ENCODE measurements around the gene PDE5A.

The PDE5A gene

GRCh38 chr4:119581190-119581873, 47.3 kb downstream of the PDE5A start:
- no peak for DNase-seq

- DNase-seq: no peak
Measured at GRCh38 chr4:119580293-119580692, 48.3 kb downstream of the PDE5A start.

GRCh38 chr4:119579823-119580222, 48.8 kb downstream of the PDE5A start:
- DNase-seq: no peak

DNA sequence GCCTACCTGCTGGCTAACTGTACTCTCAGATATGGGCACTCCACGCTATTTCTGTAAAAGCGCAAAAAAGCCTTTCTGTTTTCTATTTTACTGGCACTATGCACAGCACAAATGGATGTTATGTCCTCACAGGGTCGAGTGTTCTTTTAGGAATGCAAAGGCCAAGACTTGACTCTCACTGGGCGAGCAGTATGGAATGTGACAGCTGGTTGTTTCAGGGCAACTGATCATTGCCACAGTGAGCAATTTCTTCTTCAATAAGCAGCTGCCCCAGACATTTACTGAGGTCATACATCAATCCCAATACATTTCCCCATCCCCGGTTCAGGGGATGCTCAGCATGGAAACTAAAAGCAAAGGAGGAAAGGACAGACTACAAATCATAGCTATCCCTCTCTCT, 58.2 kb downstream of the PDE5A start:
- DNase-seq: peak; percentile 28

GRCh38 chr4:119564106-119564505, 64.5 kb downstream of the PDE5A start:
- DNase-seq: no peak

DNA sequence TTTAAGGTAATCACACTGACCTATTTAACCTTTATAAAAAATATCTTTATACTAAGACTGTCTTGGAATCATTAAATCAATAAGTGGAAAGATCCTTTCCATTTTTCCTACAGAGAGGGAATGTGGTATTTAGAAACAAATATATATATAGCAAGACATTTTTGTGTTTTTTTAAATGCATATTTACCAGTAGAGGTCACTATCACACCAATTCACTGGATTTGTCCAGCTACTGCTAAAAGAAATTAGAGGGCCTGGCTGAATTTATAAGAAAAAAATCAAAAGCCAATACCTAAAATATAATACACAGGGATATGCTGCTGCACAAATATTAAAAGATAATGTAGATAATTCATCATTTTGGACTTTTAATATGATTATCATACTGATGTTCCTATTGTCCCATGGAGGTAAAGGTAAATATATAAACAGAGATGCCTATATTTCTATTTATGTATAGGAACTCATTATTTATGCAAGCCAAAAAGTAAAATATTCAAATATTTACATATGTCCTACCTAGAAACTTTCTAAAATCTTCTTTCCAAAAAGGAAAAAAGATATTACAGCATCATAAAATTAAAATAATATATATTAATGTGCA, 69.5 kb downstream of the PDE5A start:
- peak; percentile 61 for DNase-seq

- DNase-seq: peak; percentile 8
Measured at GRCh38 chr4:119550857-119551532, 77.6 kb downstream of the PDE5A start.

GRCh38 chr4:119549639-119550038, 79.0 kb downstream of the PDE5A start:
- no peak for DNase-seq

DNA sequence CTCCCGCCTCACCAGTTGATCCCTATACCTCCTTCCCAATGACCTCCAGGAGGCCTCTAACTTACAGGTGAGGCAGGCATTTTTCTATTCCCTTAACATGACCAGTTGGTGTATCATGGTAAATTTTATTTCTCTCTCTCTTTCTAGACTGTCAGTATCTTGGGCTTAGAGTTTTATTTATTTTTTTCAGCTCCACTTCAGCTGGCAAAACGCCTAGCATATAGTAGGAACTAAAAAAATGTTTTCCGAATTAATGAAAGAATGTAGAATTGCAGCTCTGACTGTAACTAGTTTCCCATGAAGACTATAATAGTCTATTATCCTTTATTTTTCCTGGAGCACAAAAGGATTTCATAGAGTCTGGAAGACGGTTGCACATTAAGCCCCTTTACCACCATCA, 84.8 kb downstream of the PDE5A start:
- DNase-seq: no peak

GRCh38 chr4:119543187-119543586, 85.4 kb downstream of the PDE5A start:
- DNase-seq: no peak

- no peak for DNase-seq
Measured at GRCh38 chr4:119540249-119540648, 88.4 kb downstream of the PDE5A start.

- no peak for DNase-seq
Measured at GRCh38 chr4:119537586-119537985, 91.0 kb downstream of the PDE5A start.

DNA sequence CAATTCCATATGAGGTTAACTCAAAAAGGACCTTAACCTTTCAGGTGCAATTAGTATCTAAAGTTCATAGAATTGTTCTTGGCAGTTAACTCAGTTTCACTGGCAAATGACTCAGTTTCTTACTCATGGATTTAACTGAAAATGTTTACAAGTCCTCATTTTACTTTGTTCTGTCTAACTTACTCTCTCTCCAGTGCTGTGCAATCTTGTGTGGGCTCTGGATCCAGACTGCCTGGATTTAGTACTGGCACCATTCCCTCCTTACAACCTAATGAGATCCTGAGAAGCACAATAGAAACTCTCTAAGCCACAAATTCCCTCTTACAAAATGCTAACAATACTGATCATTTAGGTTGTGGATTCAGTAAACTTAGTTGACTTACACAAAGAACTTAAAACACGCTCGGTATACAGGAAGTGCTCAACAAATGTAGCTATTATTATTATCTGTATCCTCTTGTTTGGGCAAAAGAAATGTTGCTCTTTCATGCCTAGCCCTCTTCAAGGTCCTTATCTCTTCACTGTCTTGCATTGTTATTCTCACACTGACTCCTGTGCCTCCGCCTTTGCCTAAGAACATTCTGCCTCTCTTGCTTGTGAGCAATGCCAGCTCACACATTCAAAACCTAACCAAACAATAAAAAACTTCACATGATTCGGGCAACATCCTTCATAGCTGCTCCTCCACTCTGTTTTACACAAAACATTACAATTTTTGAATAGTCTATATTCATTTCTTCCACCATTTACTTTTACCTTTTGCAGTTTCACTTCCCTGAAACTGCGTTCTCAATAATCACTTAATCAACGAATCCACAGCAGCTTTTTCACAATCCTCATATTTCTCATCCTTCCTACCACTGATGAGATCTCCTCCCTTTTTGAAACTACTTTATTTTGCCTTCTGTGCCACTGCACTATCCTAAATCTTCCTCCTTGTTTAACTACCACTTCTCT, 91.8 kb downstream of the PDE5A start:
- peak; percentile 31 for DNase-seq

GRCh38 chr4:119532319-119532718, 96.3 kb downstream of the PDE5A start:
- DNase-seq: no peak

DNA sequence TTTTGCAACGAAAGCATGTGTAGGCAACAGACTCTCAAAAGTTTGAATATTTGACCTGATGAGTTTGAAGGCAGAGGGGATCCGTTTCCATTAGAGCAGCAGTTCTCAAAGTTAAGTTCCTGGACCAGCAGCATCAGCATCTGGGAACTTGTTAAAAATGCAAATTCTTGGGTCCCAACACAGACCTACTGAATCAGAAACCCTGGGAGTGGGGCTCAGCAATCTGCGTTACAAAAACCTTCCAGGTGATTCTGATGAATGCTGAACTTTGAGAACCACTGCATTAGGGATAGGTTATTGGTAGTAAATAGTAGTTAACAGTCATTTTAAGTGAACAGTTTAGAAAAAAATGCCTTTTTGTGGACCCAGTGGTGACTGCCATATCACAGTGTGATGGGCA, 98.8 kb downstream of the PDE5A start:
- no peak for DNase-seq

DNA sequence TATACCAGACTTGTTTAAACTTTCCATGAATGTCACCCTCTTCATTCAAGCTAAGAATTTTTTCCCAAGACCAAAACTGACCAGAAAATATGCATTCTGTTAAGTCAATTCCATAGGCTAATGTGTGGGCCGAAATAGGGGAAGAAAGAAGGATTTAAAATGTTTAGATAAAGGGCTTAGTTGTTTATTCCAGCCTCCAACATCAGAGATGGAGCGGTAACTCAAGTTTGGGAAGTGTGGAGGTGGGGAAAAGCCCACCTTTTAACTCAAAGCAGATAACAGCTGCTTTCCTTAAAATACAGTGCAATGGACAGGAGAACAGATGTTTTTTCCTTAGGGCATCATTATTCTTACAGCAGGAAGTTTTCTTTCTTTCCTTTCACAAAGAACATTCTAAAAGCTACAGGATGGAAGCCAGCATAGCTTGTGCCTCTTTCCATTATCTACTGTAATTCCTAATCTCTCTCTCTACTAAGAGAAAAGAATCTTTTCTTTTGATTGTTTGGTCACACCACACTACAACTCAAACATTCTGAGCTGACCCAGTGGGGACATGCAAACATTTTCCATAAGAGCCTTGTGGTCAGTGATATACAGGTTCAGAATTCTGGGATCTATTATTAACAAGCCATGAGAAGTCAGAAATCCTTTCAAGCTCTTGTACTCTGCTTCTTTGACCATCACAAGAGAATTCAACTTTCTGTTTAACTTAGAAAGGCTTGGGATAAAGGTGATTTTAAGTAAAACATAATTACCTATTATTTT, 101.6 kb downstream of the PDE5A start:
- DNase-seq: no peak

GRCh38 chr4:119525771-119526712, 102.6 kb downstream of the PDE5A start:
- DNase-seq: peak; percentile 47

DNA sequence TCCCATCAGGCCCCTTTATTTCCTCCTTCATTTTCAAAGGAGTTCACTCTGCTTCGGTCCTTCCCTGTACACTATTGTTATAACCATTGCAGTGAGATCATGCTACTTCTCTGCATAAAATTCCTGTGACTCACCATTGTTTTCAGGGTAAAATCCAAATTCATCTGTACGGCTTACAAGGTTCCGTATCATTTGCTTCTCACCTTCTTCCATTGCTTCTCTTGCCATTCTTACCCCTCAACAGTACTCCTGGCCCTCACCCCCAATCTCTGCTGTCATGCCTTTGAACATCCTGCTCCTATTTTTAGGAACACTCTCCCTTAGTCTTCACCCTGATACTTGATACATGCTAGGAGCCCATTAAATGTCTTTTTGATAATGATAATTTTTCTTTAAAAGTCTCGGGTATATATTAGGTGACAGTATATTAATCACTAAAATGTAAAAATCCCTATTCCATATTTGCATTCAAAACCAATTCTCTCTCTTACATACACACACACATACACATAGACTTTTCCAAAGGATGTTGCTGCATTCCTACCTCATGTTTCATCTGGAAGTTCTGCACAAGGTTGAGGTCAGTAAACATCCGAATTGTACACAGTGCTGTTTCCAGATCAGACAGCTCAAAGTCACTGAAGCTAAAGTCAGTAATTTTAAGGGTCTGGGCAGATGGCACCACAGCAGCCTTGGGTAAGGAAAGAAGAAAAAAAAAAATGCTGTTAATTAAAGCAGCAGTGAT, 103.4 kb downstream of the PDE5A start:
- peak; percentile 81 for DNase-seq

DNA sequence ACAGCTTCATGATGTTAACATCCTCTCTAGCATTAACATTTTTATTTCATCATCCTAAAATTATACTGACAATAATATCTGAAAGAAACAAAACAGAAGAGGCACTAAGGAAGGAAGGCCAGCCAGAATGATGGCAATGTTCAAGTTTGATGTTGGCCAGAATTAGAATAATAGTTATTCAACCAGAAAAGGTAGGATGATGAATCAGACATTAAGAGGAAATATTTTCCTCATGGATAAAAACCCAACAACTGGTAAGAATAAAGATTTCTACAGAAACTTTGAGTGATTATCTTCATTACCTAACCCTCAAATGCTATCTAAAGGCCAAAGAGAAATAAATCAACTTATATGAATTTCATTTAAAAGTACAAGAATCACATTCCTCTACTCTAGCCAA, 105.2 kb downstream of the PDE5A start:
- DNase-seq: peak; percentile 16

DNA sequence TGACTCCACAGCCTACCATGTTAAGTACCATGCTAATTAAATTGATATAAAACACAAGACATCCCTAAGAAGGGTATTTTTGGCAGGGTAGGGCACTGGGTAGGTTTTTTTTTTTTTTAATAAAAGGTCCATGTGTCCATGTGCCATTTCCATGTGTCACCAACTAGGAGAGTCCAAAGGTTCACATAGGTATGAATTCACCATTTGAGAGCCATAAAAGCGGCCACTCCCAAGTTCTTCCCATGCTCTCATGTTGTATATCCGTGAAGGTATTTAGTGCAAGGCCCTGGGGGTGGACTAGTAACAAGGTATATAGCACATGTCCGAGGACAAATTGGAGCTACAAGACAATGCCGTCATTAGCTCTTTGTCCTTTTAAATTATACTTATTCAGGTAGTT, 107.3 kb downstream of the PDE5A start:
- no peak for DNase-seq
